GM13976 (cell line): Measurements from ENCODE around the gene SKI.

Experiments
- DNase-seq: peaks from one replicate; pipeline ENCODE4 v3.0.0; 2012; ENCODE audit warnings: low spot score
- in situ Hi-C: fragments of 300-500 bp; cut with MboI; formaldehyde crosslinking; loops from one replicate; pipeline ENCODE4 v1.12.0; 2022; ENCODE audit warnings: low sequenced_read_pairs, mixed read lengths, inconsistent platforms; ENCODE audit not compliant: unreplicated experiment
- TF ChIP-seq, protein P1 (sequence below): IDR thresholded peaks from 2 replicates; pipeline ENCODE4 v1.5.1; 2012; ENCODE audit warnings: borderline replicate concordance, mild to moderate bottlenecking; ENCODE audit not compliant: insufficient read depth; ENCODE audit errors: extremely low read depth, missing control alignments, control extremely low read depth

The SKI gene

DNA sequence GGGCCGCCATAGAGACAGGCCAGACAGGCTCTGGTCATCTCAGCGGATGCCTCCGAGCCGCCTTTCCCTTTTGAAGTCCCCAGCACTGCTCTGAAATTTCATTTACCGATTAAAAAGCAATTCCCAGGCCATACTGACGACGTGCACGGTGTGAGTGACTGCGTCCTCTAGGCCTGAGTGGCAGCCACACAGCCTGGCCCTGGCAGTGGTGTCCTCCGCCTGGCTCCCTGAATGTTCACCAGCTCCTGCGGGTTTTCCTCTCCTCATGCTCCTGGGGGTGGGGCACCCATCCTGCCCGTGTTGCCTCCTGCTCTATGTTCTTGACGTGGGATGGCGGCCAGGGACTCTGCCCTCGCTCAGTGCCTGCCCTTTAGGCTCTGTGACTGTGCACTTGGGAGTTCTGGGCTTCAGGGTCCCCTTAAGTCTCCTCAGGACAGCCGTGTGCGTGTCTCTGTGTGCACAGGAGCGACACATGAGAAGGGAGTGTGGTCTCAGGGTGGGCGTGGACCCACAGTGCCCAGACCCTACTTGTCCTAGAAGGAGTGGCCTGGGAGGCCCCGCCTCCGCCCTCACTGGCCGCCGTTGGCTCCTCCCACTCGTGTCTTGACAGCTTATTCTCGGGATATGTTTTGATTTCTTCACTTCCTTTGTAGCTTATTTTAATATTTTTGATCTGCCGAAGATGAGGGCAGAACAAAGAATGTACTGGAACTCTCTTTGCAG is 3.6 kb downstream of the SKI start:
- TF ChIP-seq, protein P1, sequence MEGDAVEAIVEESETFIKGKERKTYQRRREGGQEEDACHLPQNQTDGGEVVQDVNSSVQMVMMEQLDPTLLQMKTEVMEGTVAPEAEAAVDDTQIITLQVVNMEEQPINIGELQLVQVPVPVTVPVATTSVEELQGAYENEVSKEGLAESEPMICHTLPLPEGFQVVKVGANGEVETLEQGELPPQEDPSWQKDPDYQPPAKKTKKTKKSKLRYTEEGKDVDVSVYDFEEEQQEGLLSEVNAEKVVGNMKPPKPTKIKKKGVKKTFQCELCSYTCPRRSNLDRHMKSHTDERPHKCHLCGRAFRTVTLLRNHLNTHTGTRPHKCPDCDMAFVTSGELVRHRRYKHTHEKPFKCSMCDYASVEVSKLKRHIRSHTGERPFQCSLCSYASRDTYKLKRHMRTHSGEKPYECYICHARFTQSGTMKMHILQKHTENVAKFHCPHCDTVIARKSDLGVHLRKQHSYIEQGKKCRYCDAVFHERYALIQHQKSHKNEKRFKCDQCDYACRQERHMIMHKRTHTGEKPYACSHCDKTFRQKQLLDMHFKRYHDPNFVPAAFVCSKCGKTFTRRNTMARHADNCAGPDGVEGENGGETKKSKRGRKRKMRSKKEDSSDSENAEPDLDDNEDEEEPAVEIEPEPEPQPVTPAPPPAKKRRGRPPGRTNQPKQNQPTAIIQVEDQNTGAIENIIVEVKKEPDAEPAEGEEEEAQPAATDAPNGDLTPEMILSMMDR = no peak
- no peak for DNase-seq
- in situ Hi-C loops = no loop called here

DNA sequence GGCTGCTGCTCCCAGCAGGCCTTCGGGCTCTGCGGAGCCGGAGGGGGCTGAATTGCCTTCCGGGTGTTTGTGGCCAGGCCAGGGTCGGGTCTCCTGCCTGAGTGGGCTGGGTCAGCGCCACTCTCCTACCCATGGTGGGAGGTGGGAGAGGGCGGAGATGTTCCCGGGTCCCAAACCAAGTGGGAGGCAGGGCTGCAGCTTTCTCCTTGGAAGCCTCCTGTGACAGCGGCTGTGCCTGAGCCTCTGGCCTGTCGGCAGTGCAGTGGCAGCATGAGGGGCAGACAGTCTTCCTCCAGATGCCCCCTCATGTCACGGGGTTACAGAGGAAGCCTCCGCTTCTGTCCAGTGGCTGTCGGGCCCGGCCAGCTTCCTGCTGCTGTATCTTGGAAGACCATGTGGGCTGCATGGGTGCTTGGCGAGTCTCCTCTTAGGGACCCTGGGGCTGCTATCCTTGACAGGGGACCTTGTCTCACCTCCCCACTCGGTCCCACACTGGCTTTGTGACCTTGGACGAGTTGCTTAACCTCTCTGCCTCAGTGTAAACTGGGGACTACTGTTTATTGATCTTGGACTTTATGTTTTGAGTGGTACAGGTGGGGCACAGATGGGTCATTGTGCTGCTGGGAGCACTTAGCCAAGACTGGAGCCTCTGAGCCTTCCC is 4.3 kb downstream of the SKI start:
- no peak for DNase-seq
- in situ Hi-C loops = no loop called here
- TF ChIP-seq, protein P1 = no peak

- TF ChIP-seq, protein P1 = no peak
- in situ Hi-C loops = no loop called here
- DNase-seq = no peak
These were observed 4.9 kb downstream of the SKI start for GRCh38 chr1:2232916-2233438.

- TF ChIP-seq, protein P1 = no peak
- in situ Hi-C loops = no loop called here
- DNase-seq = no peak
These were observed 5.3 kb downstream of the SKI start for GRCh38 chr1:2233468-2233867.

DNA sequence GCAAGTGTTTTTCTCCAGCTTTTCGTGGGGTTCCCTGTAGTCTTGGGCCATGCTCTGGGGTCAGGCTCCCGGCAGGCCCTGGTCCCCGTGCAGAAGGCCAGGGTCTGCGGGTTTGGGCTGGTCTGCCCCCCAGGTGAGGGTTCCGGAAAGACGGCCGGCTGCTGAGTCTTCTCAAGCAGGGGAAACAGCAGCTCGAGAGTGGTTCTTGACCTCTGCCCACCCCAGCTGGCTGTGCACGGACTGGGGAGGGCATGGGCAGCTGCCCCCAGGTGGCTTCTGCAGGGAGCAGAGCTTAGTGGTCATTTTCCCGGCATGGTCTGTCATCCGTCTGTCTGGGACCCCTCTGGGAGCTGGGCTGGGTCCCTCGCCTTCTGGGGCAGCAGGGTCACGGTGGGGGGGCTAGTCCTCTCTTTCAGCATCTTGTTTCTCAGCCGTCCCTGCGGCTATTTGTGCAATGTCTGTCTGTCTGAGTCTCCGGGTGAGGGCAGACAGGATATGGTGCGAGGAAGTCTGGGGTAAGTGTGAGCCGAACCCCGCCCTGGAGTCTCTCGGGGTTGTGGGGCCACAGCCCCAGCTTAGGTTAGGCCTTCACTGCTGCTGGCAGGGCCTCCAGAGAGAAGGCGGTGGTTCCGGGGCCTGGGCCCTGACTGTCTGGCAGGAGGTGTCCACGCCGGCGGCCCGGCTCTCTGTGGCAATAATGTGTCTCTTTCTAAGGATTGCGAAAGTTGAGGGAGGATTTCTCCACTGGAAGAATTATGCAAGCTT is 6.1 kb downstream of the SKI start:
- in situ Hi-C loops = no loop called here
- TF ChIP-seq, protein P1 = no peak
- peak; percentile 75 for DNase-seq

GRCh38 chr1:2234762-2235113 is 6.6 kb downstream of the SKI start:
- DNase-seq = no peak
- TF ChIP-seq, protein P1 = no peak
- in situ Hi-C loops = no loop called here
